Upper lobe of left lung (tissue), 6 donors: ENCODE data around the gene DOCK4. TPM values are rescaled to one million over a fixed set of nuclear protein-coding genes. Genes with fewer than 3 reads are reported as not detected.
A peak's percentile ranks its signal among the peaks of the same experiment; 100 is the strongest.
"Not testable (repeated sequence)": the region's sequence is repeated elsewhere in the genome, so short reads cannot be mapped to it uniquely, and the experiment has no call there.

Source experiments
- ATAC-seq, 2 donors: fragments of 200-7000 bp; cut with Tn5 transposase; one replicate each; pipeline ENCODE4 v1.9.1; 2022; ENCODE audit warnings: mild to moderate bottlenecking in 2 of 2, moderate library complexity in 2 of 2; ENCODE audit not compliant: low FRiP score in 2 of 2
- DNase-seq, 2 donors: peaks; one replicate each; pipeline ENCODE4 v3.0.0-alpha.2; 2019 to 2020
- H3K27ac ChIP-seq, 4 donors: fragments of 200-600 bp; sonication (generic); one replicate each; pipeline ENCODE4 v1.5.1; 2016 to 2019
- H3K27me3 ChIP-seq, 4 donors: fragments of 200-600 bp; sonication (generic); one replicate each; pipeline ENCODE4 v1.5.1; 2017 to 2019
- H3K36me3 ChIP-seq, 4 donors: fragments of 200-600 bp; sonication (generic); one replicate each; pipeline ENCODE4 v1.5.1; 2016 to 2019
- H3K4me1 ChIP-seq, 4 donors: fragments of 200-600 bp; sonication (generic); one replicate each; pipeline ENCODE4 v1.5.1; 2018 to 2019
- H3K4me3 ChIP-seq, 4 donors: fragments of 200-600 bp; sonication (generic); one replicate each; pipeline ENCODE4 v1.5.1; 2017 to 2019; ENCODE audit warnings: mild to moderate bottlenecking in 2 of 4, moderate library complexity in 1 of 4
- H3K9me3 ChIP-seq, 4 donors: fragments of 200-600 bp; sonication (generic); one replicate each; pipeline ENCODE4 v1.5.1; 2018 to 2019
- EP300 ChIP-seq, 4 donors: sonication (generic); formaldehyde crosslinking; IDR thresholded peaks; one replicate each; pipeline ENCODE4 v1.5.1; 2017; ENCODE audit warnings: antibody characterized with exemption in 4 of 4, control low read depth in 2 of 4
- POLR2A ChIP-seq, 4 donors: fragments of 450-650 bp; IDR thresholded peaks; one replicate each; pipeline ENCODE4 v1.5.1; 2016 to 2017; ENCODE audit warnings: antibody characterized with exemption in 4 of 4, mild to moderate bottlenecking in 2 of 4
- POLR2AphosphoS5 ChIP-seq, 2 donors: sonication (generic); formaldehyde crosslinking; IDR thresholded peaks; one replicate each; pipeline ENCODE4 v1.5.1; 2017; ENCODE audit warnings: antibody characterized with exemption in 2 of 2
- WGBS, 2 donors: methylation state at CpG; one replicate each; pipeline ENCODE4 v1.1.5; 2017 to 2018; 5-methylcytosine and 5-hydroxymethylcytosine counted together
- total RNA-seq, 6 donors: library from RNA; depleted of rRNA in 4 of 6; stranded (reverse); fragments of >200 nt in 4 of 6; gene quantifications; one replicate each; pipeline versions ENCODE4 v1.1.0 to v1.2.1, GENCODE V29; 2016 to 2021
- TF ChIP-seq, protein P1 (sequence below), 6 experiments: fragments of 450-650 bp in 4 of 6; fragments of 200-600 bp in 2 of 6; sonication (generic) in 2 of 6; IDR thresholded peaks; one replicate each; pipeline ENCODE4 v1.5.1; 2016 to 2019; ENCODE audit warnings: antibody characterized with exemption in 6 of 6
- donor health status: DM: no; HTN: no; CAD: no; lungs with moderate emphysema.
- donor health status: DM: no; HTN: yes; CAD: no; lungs with severe emphysema.

DOCK4 gene
- total RNA-seq, 6 donors from 2014 or later = 53.6 to 166 (median 100) TPM

- peak in 1 of 4 donors; percentile 7 for TF ChIP-seq EP300 (IDR thresholded peaks at IDR 0.05)
- TF ChIP-seq POLR2AphosphoS5 (IDR thresholded peaks at IDR 0.05) = no peak
- H3K4me1 ChIP-seq = peaks cover 25 to 71% (median 44%) of the 10 kb centered on the region in 4 donors
Measured at GRCh38 chr7:112132051-112132694, 74.0 kb downstream of the DOCK4 start.

GRCh38 chr7:112130729-112131410 lies 75.3 kb downstream of the DOCK4 start:
- Histone ChIP-seq H3K9me3 (no peaks in the 10 kb centered on the region), H3K36me3 (no peaks in the 10 kb centered on the region), H3K4me3 (no peak overlapping the region), H3K4me1 (peaks cover 25 to 58% (median 42%) of the 10 kb centered on the region in 4 donors), H3K27me3 (no peaks in the 10 kb centered on the region), H3K27ac (peak overlapping the region in 3 of 4 donors; percentile 8 to 71 (median 31))
- TF ChIP-seq, protein P1, sequence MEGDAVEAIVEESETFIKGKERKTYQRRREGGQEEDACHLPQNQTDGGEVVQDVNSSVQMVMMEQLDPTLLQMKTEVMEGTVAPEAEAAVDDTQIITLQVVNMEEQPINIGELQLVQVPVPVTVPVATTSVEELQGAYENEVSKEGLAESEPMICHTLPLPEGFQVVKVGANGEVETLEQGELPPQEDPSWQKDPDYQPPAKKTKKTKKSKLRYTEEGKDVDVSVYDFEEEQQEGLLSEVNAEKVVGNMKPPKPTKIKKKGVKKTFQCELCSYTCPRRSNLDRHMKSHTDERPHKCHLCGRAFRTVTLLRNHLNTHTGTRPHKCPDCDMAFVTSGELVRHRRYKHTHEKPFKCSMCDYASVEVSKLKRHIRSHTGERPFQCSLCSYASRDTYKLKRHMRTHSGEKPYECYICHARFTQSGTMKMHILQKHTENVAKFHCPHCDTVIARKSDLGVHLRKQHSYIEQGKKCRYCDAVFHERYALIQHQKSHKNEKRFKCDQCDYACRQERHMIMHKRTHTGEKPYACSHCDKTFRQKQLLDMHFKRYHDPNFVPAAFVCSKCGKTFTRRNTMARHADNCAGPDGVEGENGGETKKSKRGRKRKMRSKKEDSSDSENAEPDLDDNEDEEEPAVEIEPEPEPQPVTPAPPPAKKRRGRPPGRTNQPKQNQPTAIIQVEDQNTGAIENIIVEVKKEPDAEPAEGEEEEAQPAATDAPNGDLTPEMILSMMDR (IDR thresholded peaks at IDR 0.05) = no peak
- no peak for TF ChIP-seq EP300 (IDR thresholded peaks at IDR 0.05)
- no peak for TF ChIP-seq POLR2A (IDR thresholded peaks at IDR 0.05)
- no peak for TF ChIP-seq POLR2AphosphoS5 (IDR thresholded peaks at IDR 0.05)
- no peak for DNase-seq
- ATAC-seq = no peak
- WGBS, 2 donors = 76% methylated on average over 10 of the region's 10 CpGs

More at GRCh38 chr7:112132051-112132694, 74.0 kb downstream of the DOCK4 start:
- peak overlapping the region in 3 of 4 donors; percentile 12 to 71 (median 31) for H3K27ac ChIP-seq
- no peaks in the 10 kb centered on the region for H3K27me3 ChIP-seq
- no peaks in the 10 kb centered on the region for H3K9me3 ChIP-seq
- DNase-seq (no peak), ATAC-seq (no peak)
- 49 to 53% methylated on average over 4 of the region's 4 CpGs for WGBS, 2 donors
- H3K4me3 ChIP-seq = no peak overlapping the region
- no peaks in the 10 kb centered on the region for H3K36me3 ChIP-seq

DNA sequence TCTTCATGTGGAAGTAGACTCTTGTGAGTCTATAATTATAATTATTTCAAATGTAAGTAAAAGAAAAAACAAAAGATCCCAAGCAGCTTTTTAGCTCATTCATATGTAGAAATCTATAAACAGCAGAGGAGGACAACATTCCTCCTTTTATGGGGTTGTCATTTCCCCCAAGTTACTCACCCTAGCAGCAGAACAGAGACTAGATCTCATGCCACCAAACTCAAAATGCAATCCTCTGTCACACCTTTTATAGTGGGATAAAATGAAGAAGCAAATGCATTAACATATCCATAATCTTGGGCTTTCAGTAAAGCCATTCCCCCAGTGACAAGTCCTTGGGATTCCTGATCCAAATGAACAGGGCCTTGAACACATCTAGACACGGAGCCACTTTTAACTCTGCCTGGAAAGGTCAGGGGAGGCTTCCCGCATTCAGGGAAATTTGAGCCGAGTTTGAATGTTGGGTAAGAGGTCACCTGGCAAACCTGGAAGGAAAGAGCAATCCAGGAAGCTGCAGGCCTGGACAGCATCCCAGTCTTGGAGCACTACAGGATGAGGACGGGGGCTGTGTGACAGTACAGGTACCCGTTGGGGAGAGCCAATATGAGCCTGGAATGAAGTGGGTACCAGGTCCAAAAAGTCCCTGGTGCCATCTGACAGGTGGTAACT lies 76.4 kb downstream of the DOCK4 start:
- peak in 1 of 2 donors; percentile 76 for DNase-seq
- ATAC-seq = no peak
- peak in 2 of 4 donors; percentile 41 to 90 for TF ChIP-seq EP300 (IDR thresholded peaks at IDR 0.05)
- TF ChIP-seq, protein P1 (IDR thresholded peaks at IDR 0.05) = no peak
- TF ChIP-seq POLR2AphosphoS5 (IDR thresholded peaks at IDR 0.05) = peak; percentile 58 to 65
- 31 to 49% methylated on average over 5 of the region's 5 CpGs for WGBS, 2 donors
- no peaks in the 10 kb centered on the region for H3K9me3 ChIP-seq
- H3K27me3 ChIP-seq = no peaks in the 10 kb centered on the region
- H3K27ac ChIP-seq = peak overlapping the region; percentile 27 to 76 (median 49)
- H3K4me1 ChIP-seq = peaks cover 25 to 53% (median 37%) of the 10 kb centered on the region in 4 donors
- no peaks in the 10 kb centered on the region for H3K36me3 ChIP-seq
- no peak overlapping the region for H3K4me3 ChIP-seq

DNA sequence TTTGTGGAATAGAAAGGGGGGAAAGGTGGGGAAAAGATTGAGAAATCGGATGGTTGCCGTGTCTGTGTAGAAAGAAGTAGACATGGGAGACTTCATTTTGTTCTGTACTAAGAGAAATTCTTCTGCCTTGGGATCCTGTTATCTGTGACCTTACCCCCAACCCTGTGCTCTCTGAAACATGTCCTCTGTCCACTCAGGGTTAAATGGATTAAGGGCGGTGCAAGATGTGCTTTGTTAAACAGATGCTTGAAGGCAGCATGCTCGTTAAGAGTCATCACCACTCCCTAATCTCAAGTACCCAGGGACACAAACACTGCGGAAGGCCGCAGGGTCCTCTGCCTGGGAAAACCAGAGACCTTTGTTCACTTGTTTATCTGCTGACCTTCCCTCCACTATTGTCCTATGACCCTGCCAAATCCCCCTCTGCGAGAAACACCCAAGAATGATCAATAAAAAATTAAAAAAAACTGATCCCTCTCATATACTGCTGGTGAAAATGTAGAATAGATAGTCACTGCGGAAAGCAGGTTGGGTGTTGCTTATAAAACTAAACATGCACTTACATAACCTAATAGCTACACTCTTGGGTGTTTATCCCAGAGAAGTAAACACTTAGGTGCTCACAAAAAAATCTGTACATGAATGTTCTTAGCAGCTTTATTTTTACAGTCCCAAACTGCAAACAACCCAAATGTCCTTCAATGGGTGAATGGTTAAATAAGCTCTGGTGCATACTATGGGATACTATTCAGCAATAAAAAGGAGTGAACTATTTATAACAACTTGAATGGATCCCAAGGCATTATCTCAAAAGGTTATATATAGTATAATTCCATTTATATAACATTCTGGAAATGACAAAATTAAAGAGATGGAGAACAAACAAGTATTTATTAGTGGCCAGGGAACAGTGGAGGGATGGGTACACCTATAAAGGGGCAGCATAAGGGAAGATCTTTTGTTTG lies 77.5 kb downstream of the DOCK4 start:
- peak overlapping the region; percentile 27 to 76 (median 48) for H3K27ac ChIP-seq
- not testable (repeated sequence) for H3K27me3 ChIP-seq, H3K36me3 ChIP-seq, ATAC-seq, DNase-seq, H3K9me3 ChIP-seq, H3K4me3 ChIP-seq
- peaks cover 25 to 45% (median 37%) of the 10 kb centered on the region in 4 donors for H3K4me1 ChIP-seq
- WGBS, 2 donors = 65 to 77% methylated on average over 5 to 7 of the region's 8 CpGs

- ATAC-seq, H3K9me3 ChIP-seq, H3K27me3 ChIP-seq, H3K27ac ChIP-seq, H3K4me3 ChIP-seq, H3K36me3 ChIP-seq: not testable (repeated sequence)
- H3K4me1 ChIP-seq = peaks cover 25 to 39% (median 37%) of the 10 kb centered on the region in 4 donors
- 88 to 97% methylated on average over 13 of the region's 13 CpGs for WGBS, 2 donors
- DNase-seq = peak in 1 of 2 donors; percentile 60
Measured at GRCh38 chr7:112128041-112128440, 78.2 kb downstream of the DOCK4 start.
